Pons (tissue), 1 donor: ENCODE measurements around the gene PHB1.
"Not testable (repeated sequence)": the region's sequence is repeated elsewhere in the genome, so short reads cannot be mapped to it uniquely, and the experiment has no call there.

Experiments used
- DNase-seq: peaks from one replicate; pipeline ENCODE4 v3.0.0-alpha.2; 2016; ENCODE audit warnings: low spot score

PHB1 gene

DNA sequence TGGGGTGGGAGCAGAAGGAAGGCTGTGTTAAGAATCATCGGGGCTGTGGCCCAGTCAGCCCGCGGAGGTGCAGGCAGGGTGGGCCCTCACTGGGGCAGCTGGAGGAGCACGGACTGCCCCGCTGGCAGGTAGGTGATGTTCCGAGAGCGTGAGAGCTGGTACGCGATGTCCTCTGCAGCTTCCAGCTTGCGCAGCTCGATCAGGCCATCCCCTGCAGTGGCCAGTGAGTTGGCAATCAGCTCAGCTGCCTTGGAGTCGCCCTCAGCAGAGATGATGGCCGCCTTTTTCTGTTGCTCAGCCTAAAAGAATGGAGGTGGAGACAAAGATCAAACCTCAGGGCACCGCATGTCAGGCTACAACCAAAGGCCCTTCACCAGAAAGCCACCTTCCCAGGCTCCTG, 9.8 kb downstream of the PHB1 start:
- DNase-seq = no peak

DNA sequence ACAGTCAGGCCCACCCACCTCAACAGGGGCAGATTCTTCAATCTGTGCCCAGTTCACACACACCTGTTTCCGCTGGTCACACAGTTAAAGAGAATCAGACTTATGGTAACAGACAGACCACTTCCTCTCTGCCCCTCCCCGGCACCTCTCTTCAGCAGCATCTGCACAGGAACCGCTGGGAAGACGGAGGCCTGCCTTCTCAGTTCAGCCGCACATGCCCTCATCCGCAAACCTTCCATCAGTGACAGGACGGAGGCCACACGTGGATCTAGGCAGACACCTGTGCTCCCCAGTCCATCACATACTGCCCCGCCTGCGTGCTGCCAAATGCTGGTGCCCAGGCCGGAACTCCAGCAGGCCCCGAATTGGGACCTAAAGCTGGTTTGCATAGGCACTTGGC, 10.3 kb downstream of the PHB1 start:
- no peak for DNase-seq

DNA sequence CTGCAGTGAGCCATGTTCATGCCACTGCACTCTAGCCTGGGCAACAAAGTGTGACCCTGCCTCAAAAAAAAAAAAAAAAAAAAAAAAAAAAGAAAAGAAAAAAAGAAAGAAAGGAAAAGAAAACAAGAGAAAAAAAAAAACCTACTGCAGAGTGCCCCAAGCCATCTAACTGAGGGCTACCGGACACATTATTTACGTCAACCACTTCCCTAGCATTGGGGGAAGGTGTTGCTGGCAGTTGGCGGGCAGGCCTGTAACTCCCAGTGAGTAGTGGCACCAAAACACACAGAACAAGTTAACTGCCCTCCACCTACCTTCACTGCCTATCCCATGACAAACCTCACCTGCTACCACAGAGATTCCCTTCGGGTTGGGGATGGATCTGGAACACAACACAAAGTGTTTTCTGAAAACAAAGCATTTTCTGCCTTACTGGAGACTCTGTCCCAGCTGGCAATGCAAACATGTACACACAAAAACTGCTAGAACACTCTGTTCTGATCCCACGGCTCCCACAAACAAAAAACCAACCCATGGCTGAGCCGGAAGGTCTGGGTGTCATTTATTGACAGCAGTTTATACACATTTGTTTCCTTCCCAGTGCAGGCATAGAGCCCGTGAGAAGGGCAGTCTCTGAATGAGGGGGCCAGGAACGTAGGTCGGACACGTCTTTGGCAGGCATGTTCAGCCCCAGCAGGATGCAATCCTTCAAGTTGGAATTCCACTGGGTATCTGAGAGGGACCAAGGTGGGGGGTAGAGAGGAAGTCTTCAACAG, 11.0 kb downstream of the PHB1 start:
- no peak for DNase-seq

DNA sequence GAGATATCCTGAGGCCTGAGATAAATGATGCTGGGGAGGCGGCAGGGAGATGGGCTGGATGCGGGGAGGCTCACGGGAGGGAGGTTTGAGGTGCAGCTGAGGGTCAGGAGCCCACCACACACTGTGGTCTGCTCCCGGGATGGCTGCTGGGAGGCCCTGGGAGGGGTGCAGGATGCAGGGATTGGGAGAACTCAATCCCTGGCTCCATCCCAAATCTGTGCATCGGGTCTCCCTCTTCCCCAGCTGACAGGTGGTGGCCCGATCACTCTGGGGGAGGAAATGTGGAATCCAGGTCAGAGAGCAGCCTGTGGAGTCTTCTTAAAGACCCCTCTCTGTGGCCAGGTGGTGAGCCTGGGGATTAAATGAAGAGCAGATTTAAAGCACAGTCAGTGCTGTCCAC, 12.0 kb downstream of the PHB1 start:
- no peak for DNase-seq

DNA sequence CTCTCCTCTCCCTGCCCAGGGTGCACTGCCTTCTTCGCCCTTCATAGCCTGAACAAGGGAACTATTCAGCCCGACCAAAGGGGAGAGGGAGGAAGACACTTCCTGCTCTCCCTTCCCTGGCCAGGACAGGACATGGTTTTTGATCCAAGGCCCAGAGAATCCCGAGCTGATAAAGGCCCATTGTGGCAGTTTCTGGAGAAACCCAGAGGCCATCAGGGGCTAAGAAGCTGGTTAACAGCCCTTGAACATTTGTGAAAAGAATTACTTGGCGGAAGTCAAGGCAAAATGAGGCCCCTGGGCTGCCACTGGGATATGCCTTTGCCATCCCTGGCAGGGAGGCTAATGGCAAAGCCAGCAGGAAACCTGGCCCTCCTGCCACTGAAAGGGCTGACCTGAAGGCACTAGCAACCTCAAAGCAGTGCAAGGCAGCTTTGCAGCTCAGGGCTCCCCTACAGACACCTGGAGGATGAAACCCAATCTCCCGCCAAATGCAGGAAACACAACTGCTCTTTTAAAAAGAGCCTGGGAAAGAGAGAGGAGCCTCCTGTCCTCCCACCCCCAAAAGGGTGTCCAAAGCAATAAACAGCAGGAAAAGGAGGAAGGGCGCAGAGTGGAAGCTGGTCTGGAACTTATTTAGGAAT, 12.6 kb downstream of the PHB1 start:
- DNase-seq = peak; percentile 92

DNA sequence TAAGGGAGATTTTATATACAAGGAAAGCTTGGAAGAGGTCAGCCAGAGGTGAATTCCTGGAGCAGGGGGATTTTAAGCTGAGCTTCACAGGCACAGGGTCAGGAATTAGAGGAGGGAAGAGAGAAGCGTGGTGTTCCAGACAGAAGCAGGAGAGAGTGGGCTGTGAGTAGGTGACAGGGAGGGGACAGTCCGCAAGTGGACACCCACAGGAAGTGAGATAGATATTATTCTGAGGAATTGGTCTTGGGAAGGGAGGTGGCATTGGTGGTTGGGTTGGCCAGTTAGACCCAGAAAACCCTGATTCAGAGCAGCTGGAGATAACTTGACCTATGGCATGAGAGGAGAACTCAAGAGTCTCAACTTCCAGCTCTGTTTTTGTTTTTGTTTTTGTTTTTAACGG, 14.7 kb downstream of the PHB1 start:
- no peak for DNase-seq

DNA sequence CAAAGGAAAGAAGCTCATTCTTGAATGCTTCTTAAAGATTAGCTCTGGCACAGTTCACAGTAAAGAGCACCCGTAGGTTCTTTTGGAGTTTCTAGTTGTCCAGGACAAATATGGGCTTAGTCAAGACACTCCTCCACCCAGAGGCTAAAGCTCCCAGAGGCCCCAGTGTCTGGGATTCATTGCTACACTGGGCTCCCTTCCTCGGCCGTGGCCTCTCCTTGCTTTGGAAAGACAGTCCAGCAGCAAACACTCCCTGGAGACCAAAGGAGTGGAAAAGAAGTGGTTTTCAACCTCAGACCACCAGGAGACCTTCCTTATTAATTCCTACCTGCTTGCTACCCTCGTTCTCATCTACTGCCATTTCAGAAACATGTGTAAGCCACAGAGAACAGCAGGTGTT, 17.1 kb downstream of the PHB1 start:
- DNase-seq = no peak

DNA sequence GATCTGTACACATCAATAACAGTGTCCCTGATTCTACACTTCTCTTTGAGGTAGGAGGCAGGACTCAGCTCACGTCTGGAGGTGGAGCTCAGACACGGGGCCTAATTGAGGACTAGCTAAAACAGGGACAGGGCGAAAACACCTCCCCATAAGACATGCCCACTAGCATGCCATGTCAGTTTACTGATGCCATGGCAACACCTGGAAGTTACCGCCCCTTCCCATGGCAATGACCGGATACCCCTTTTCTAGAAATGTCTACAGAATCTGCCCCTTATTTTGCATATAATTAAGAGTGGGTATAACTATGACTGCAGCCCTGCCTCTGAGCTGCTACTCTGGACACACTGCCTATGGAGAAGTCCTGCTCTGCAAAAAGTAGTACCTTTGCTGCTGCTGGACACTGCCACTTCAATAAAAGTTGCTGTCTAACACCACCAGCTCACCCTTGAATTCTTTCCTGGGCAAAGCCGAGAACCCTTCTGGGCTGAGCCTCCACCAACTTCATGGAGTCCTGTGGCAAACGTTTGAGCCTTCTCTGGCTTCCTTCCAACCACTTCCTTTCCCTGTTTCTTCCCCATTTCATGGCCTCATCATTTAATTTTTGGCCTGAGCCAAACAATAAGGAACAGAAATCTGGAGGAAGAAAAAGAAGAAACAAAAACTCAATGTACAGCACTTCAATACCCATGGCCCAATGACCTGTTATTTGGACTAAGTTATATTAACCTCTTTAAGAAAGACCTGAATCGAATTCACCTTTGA, 21.0 kb downstream of the PHB1 start:
- peak; percentile 64 for DNase-seq

DNA sequence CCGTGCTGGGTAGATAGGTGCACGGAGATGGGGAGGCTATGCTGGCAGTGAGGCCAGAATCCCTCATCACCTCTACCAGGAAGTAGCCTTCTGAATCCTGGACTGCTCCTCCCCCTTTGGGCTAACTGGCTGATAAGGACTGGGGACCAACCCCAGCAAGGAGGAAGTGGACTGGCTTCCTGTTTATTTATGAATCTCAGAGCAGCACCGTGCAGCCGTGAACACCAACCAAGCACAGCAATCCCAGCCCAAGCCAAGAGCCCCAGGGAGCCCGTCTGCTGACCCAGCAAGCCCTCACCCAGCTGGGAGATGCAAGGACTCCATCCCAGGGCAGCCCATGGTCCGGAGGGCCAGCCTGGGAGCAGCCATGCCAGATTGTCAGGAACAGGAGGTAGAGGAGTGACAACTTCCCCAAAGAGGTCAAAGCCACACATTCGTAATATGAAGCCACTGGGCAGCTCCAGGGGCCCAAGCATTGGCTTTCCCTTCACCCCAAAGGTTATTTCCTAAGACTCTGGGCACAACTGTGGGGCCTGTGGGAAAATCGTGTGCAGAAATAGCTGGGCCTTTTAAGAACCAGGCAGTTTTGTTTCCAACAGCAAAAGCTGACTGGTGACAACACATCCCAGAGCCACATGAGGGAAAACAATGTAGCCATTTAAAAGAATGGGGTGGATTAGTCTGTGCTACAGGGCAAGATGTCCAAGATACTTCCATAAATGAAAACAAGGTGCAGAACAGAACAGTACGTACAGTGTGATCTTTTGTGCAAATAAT, 23.9 kb downstream of the PHB1 start:
- peak; percentile 94 for DNase-seq

DNA sequence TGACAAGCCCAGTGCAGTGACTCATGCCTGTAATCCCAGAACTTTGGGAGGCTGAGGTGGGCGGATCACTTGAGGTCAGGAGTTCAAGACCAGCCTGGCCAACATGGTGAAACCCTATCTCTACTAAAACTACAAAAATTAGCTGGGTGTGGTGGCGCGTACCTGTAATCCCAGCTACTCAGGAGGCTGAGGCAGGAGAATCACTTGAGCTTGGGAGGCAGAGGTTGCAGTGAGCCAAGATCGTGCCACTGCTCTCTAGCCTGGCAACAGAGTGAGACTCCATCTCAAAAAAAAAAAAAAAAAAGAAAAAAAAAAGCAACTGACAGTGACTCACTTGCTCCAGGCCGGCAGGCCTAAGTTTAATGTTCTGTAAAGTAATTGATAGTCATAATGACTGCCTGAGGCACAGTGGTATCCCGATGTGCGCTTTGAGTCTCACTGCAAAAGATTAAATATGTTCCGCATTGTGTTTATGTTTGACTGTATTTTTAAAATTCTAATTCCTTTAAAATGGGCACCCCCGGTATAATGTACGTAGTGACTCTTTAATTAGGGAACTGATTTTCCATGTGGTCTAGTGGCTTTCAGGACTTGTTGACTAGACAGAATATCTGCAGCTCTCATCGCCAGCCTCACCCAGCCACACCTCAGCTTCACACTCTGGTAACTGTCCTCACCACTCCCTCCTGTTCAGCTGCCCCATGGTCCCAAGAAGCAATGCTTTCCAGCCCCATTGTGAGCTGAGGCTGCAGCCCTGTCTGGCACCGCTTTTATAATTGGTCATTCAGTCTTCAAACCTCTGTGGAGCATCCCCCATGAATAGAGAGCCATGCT, 25.0 kb downstream of the PHB1 start:
- DNase-seq = not testable (repeated sequence)

DNA sequence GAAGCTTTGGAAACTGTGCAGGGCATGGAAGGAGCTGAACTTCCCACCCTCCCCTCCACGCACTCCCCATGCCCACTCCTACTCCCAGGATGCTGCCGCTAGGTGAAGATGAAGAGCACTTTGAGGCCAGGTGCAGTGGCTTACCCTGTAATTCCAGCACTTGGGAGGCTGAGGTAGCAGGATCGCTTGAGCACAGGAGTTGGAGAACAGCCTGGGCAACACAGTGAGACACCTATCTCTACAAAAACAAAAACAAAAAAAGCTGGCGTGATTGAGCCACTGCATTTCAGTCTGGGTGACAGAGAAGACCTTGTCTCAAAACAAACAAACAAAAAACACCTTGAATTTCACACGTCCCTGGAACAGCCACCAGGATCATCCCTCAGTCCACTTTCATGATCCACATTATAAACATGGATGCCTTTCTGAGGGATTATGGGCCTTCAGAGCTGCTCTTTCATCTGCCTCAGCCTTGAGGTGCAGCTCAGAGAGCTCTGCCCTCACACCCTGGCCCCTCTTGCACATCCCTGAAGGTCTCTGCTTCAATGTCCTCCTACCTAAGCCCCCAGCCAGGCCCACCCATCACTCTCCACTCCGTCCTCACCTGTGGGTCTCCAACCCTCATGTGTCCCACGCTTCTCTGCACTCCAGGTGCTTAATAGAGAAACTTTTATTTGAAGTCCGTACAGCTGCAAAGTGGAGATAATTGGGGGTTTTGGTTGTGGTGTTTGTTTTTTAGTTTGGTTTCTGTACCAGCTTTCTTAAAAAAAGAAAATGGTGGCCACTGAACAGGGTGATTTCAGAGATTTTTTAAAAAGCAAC, 25.8 kb downstream of the PHB1 start:
- no peak for DNase-seq

DNA sequence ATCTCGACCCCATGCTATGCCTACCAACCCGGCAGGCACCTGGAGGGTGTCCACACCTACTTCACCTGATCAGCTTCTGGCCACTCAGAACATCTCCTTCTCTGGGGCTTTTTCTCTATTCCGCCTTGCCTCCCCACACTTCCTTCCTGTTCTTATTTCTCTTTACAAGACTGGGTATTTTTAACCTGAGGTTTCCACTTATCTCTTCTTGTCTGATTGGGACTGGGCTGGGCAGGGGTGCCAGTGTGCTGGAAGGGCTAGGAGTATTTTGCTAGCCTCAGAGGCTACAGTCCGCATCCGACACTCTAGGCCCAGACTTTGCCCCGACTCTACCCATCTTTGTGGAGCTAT, 26.4 kb downstream of the PHB1 start:
- DNase-seq = peak; percentile 73

DNA sequence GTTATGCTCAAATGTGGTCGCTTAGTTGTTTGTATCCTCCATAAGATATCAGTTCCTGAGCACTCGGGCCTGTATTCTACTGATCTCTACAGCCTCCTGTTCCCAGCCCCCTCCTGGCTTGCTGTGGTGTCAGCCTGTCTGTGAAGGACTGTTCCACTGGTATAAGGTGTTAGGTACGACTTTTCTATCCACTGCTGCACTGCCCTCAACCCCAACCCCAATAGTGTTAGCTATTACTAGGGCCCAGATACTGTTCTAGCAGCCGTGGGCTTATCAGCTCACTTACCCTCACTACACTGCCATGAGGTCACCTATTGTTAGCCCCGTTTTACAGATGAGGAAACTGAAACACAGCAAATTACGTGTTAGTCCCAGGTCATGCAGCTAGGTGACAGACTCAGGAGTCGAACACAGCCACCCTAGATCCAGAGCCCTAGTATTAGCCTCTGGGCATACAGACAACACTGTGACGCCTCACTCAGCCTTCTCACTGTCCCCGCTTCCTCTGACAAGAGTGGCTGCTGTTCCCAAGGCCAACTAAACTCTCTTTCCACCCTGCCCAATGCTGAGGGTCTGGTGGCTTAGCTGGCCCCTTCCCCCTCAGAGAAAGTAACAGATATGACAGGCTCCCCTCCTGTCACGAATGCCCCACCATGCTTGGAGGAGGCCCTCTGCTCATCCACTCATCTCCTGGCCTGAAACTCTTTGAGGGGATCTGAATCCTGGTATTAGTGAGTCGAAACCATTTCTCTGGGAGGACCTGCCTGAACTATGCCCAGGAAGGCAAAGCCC, 27.0 kb downstream of the PHB1 start:
- no peak for DNase-seq

DNA sequence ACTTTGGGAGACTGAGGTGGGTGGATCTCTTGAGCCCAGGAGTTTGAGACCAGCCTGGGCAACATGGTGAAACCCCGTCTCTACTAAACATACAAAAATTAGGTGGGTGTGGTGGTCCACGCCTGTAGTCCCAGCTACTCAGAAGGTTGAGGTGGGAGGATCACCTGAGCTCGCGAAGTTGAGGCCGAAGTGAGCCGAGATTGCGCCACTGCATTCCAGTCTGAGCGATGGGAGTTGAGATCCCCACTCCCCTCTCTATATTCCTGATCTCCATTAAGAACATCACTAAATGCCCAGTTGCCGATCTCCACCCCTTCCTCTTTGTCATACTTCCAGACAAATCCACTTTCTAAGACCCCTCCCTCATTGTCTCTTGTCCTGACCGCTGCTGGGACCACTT, 28.3 kb downstream of the PHB1 start:
- no peak for DNase-seq

DNA sequence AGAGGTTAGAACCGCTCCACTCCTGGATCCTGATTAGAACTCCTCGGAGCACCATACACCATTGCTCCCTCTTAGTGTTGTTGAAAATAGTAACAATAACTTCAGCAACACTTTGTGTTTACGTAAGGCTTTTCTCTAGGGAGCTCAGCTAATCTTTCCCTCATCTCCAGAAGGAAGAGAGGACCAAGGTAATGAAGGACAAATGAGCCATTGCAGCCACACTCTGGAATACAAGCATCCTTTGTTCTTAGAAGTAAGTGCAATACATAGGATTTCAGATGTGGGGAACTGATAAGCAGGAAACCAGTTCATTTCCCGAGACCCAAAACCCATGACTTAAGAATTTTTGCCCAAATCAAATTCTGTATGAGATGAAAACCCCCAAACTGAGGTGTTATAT, 29.7 kb downstream of the PHB1 start:
- no peak for DNase-seq

DNA sequence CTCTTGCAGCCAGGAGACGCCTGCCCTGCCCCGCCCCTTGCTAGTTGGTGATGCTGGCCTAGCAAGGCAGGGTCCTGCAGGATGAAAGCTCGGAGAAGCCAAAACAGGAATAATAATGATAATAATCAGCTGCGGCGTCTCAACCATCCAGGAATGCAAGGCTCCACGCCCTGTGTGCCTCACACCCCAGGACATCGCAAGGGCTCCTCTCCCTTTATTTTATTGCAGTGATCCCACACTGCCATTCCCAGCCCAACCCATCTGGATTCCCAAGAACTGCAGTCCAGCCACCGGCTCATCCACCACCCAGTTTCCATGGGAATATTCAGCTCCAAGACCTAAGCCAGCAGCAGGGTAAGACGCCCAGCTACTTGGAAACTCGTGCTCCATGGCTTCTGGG, 31.6 kb downstream of the PHB1 start:
- no peak for DNase-seq

DNA sequence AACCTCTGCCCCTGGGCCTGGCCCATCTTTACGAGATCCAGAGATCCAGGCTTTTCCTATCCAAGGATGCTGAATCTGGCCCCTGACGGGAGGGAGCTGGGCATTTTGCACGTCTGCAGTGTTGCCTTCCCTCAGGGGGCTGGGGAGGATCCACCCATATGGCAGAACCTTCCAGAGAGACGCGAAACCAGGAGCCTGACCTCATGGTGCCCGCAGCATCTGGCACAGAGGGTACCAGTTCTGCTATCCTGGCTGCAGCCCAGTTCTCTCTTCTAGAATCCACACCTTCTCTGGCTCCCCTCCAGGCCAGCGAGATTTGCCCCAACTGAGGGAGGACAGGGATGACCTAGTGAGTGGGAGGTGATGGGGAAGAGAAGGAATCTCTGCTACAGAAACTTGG, 32.1 kb downstream of the PHB1 start:
- DNase-seq = no peak

DNA sequence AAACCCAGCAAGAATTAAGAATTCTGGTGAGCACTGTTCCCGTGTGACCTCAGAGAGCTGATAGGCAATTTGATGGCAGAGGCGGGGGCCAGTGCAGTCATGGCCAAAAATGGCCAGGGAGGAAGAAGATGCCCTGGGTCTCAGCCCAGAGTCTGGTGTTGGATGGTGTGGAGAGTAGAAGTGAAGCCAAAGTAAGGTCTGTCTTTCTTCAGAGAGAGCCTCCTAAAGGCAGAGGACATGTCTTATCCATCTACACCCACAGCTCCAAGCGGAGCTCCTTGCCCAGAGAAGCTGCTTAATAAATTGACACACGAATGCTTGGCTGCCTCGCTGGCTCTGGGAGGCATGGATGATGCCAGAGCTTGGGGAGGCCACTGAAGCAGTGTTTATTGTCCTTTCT, 32.9 kb downstream of the PHB1 start:
- DNase-seq = no peak

DNA sequence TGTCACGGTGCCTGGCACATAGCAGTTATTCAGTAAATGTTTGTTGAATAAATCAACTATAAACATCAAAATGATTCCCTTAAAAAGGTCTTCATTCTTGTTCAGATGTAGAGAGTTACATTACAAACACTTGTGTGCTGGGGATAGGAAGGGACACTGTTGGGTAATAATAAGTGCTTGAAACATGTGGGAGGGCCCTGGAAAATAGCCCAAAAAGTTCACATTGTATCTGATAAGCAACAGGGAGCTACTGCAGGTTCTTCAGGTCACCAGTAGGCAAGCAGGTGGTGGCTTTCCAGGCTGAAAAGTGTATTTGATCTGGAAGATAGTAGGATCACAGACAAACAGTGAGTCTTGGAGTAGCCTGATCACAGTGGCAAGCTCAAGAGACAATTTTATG, 33.6 kb downstream of the PHB1 start:
- DNase-seq = no peak

DNA sequence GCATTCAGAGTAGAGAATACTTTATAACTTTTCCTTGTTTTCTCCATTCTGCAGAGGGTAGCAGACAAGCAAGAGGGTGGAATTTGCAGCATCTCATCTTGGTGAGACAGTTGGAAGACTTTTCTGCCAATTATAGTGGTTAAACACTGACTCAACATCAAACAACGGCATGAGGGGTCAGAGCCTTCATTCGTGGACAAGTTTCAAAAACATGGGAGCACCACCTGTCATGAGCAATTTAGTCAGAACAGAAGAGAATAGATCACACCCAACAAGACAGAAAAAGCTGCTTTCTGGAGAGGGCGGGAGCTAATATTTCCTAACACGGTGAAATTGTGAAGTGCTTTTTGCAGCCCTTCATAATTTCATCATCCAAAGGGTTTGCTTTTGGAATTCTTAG, 34.8 kb downstream of the PHB1 start:
- no peak for DNase-seq
